ENCODE measurements around the gene IGFBP6.
"Not testable (repeated sequence)": the region's sequence is repeated elsewhere in the genome, so short reads cannot be mapped to it uniquely, and the experiment has no call there.

Gene IGFBP6

GRCh38 chr12:53071591-53072551 lies 25.6 kb upstream of the IGFBP6 start:
- peak in 1 of 2 experiments; percentile 85 for DNase-seq

- DNase-seq: peak in 1 of 2 experiments; percentile 33
Measured at GRCh38 chr12:53073881-53074280, 23.6 kb upstream of the IGFBP6 start.

- no peak for DNase-seq
Measured at GRCh38 chr12:53074283-53074998, 23.0 kb upstream of the IGFBP6 start.

- no peak for DNase-seq
Measured at GRCh38 chr12:53074999-53075370, 22.5 kb upstream of the IGFBP6 start.

- no peak for DNase-seq
Measured at GRCh38 chr12:53076461-53076860, 21.0 kb upstream of the IGFBP6 start.

- no peak for DNase-seq
Measured at GRCh38 chr12:53077030-53077429, 20.4 kb upstream of the IGFBP6 start.

GRCh38 chr12:53078425-53079225 lies 18.8 kb upstream of the IGFBP6 start:
- DNase-seq: no peak

GRCh38 chr12:53079226-53080117 lies 18.0 kb upstream of the IGFBP6 start, which contains the start of gene SPRYD3:
Gene SPRYD3 (minus strand): TSS chr12:53079390. CDS start chr12:53079333, 57 bp downstream.
- DNase-seq: peak; percentile 85 to 96

- DNase-seq: no peak
Measured at GRCh38 chr12:53082637-53083175, 14.8 kb upstream of the IGFBP6 start.

- DNase-seq: no peak
Measured at GRCh38 chr12:53086361-53086760, 11.1 kb upstream of the IGFBP6 start.

- DNase-seq: no peak
Measured at GRCh38 chr12:53090105-53090504, 7.4 kb upstream of the IGFBP6 start.

- DNase-seq: no peak
Measured at GRCh38 chr12:53090554-53090953, 6.9 kb upstream of the IGFBP6 start.

- DNase-seq: no peak
Measured at GRCh38 chr12:53091756-53092155, 5.7 kb upstream of the IGFBP6 start.

GRCh38 chr12:53093777-53094393 lies 3.6 kb upstream of the IGFBP6 start:
- DNase-seq: no peak

- DNase-seq: no peak
Measured at GRCh38 chr12:53094394-53094787, 3.1 kb upstream of the IGFBP6 start.

GRCh38 chr12:53094796-53095595 lies 2.5 kb upstream of the IGFBP6 start:
- DNase-seq: not testable (repeated sequence)

GRCh38 chr12:53095596-53095895 lies 1.9 kb upstream of the IGFBP6 start:
- DNase-seq: not testable (repeated sequence)

GRCh38 chr12:53096089-53096741 lies 1.3 kb upstream of the IGFBP6 start:
- DNase-seq: no peak

- DNase-seq: no peak
Measured at GRCh38 chr12:53096759-53097158, 708 bp upstream of the IGFBP6 start.

GRCh38 chr12:53097207-53097563 lies 282 bp upstream of the IGFBP6 start:
- no peak for DNase-seq

All from NCI-H446 (cell line).